Psoas muscle (tissue), 8 donors: ENCODE data around the gene PTGDR. TPM values are rescaled to one million over a fixed set of nuclear protein-coding genes. Genes with fewer than 3 reads are reported as not detected.

Source experiments
- ATAC-seq, 4 donors: fragments of 200-7000 bp; cut with Tn5 transposase; one replicate each; pipeline ENCODE4 v1.9.1; 2020; ENCODE audit warnings: moderate library complexity in 3 of 4, mild to moderate bottlenecking in 2 of 4
- DNase-seq, 2 donors: peaks; one replicate each; pipeline ENCODE4 v3.0.0-alpha.2; 2020
- H3K27ac ChIP-seq: fragments of 200-600 bp; one replicate; pipeline ENCODE4 v1.8.0; 2022
- H3K27me3 ChIP-seq, 3 donors: fragments of 200-600 bp in 1 of 3; one replicate each; pipeline versions ENCODE4 v1.6.1 to v1.8.0; 2013 to 2022; ENCODE audit warnings: low read length in 2 of 3, mild to moderate bottlenecking in 2 of 3, moderate library complexity in 1 of 3; ENCODE audit not compliant: insufficient read depth in 3 of 3
- H3K36me3 ChIP-seq, 2 donors: fragments of 200-600 bp in 1 of 2; one replicate each; pipeline versions ENCODE4 v1.6.1 to v1.8.0; 2013 to 2022; ENCODE audit warnings: low read depth in 1 of 2, mild to moderate bottlenecking in 1 of 2, moderate library complexity in 1 of 2; ENCODE audit not compliant: insufficient read depth in 1 of 2
- H3K4me1 ChIP-seq: fragments of 200-600 bp; one replicate; pipeline ENCODE4 v1.8.0; 2022
- H3K4me3 ChIP-seq: fragments of 200-600 bp; one replicate; pipeline ENCODE4 v1.8.0; 2022; ENCODE audit warnings: mild to moderate bottlenecking
- H3K9me3 ChIP-seq: fragments of 200-600 bp; one replicate; pipeline ENCODE4 v1.8.0; 2022
- WGBS, 3 donors: extraction: QIAGEN DNeasy Blood & Tissue Kit; methylation state at CpG; one replicate each; pipeline versions ENCODE4 v1.1.6 to v1.1.7; 2013; 5-methylcytosine and 5-hydroxymethylcytosine counted together
- intact Hi-C, 2 donors: fragments of 100-400 bp; cut with DNase I; formaldehyde crosslinking; loops; one replicate each; pipeline versions ENCODE4 v1.11.0 to v1.14.2; 2022
- polyA plus RNA-seq, 3 donors: library from polyadenylated mRNA; stranded (reverse); fragments of 200-250 nt; gene quantifications; one replicate each; pipeline ENCODE4 v1.2.3, GENCODE V29; 2013
- total RNA-seq, 4 donors: library from RNA; stranded (reverse); fragmentation: NEBNext Ultra II Directional in 2 of 4; extraction: Animal tissue kit (Norgen Biotek cat#: 25700) in 2 of 4; gene quantifications; one replicate each; pipeline versions ENCODE4 v1.2.1 to v1.2.4, GENCODE V29; 2021 to 2023
- TF ChIP-seq, protein P1 (sequence below): fragments of 200-600 bp; IDR thresholded peaks from one replicate; pipeline ENCODE4 v1.8.0; 2022; ENCODE audit warnings: antibody characterized with exemption
- donor health status: healthy with polysubstance abuse.
- donor health status: DM: no; HTN: no; CAD: no; lungs with moderate emphysema.
- donor health status: Bipolar disorder and iron deficiency.
- donor health status: healthy.
- donor health status: DM: yes; HTN: yes; CAD: no.
- donor health status: DM: no; HTN: no; CAD: no.
- donor health status: DM: no; HTN: no; CAD: no.
- donor health status: DM: yes; HTN: yes; CAD: no.

The PTGDR gene
- total and polyA plus RNA-seq, 7 donors: 0.09 to 0.39 (median 0.18) TPM; not detected in 2

DNA sequence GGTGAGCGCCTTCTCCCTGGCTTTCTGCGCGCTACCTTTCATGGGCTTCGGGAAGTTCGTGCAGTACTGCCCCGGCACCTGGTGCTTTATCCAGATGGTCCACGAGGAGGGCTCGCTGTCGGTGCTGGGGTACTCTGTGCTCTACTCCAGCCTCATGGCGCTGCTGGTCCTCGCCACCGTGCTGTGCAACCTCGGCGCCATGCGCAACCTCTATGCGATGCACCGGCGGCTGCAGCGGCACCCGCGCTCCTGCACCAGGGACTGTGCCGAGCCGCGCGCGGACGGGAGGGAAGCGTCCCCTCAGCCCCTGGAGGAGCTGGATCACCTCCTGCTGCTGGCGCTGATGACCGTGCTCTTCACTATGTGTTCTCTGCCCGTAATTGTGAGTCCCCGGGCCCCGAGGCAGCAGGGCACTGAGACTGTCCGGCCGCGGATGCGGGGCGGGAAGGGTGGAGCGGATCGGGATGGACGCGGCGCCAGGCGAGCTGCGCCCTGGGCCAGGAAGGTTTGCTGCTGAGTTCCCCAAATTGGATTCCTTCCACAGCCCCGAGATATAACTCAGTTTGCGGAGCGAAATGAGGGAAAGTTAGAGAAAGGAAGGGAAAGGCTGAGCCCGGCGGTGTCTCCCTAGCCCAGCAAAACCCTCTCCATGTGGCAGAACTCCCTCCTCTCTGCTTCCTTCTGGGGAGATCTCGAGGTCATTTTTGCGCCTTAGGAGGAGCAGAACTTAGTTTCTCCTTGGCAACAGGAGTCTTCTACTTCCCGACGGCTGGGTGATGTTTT lies 972 bp downstream of the PTGDR start:
- Histone ChIP-seq H3K27me3 (peaks cover 3 to 35% (median 5%) of the 10 kb centered on the region in 3 donors), H3K36me3 (no peaks in the 10 kb centered on the region), H3K4me1 (no peaks in the 10 kb centered on the region), H3K9me3 (no peaks in the 10 kb centered on the region), H3K4me3 (peak overlapping the region; percentile 49), H3K27ac (no peak overlapping the region)
- intact Hi-C loops: no loop called here
- 1% methylated on average over 52 to 54 of the region's 54 CpGs for WGBS, 3 donors
- peak in 1 of 2 donors; percentile 24 for DNase-seq
- no peak for ATAC-seq
- TF ChIP-seq, protein P1, sequence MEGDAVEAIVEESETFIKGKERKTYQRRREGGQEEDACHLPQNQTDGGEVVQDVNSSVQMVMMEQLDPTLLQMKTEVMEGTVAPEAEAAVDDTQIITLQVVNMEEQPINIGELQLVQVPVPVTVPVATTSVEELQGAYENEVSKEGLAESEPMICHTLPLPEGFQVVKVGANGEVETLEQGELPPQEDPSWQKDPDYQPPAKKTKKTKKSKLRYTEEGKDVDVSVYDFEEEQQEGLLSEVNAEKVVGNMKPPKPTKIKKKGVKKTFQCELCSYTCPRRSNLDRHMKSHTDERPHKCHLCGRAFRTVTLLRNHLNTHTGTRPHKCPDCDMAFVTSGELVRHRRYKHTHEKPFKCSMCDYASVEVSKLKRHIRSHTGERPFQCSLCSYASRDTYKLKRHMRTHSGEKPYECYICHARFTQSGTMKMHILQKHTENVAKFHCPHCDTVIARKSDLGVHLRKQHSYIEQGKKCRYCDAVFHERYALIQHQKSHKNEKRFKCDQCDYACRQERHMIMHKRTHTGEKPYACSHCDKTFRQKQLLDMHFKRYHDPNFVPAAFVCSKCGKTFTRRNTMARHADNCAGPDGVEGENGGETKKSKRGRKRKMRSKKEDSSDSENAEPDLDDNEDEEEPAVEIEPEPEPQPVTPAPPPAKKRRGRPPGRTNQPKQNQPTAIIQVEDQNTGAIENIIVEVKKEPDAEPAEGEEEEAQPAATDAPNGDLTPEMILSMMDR: no peak

DNA sequence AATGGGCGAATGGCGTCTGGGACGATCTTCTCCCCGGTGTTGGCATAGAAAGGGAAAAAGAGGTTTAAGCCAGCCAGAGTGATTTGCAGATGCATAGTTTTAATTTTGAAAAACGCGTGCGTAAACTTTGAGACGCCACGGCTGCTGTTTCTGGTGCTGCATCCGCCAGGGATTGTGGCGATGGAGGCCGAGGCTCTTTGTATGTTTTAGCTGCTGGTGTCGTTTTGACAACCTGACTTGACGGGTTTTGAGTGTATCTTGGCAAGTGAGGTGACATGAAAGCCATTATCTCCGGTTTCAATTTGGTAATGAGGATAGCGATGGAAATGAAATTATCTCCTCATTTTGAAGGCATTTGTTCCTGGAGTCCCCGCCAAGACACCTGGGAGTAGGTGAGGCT lies 1.6 kb downstream of the PTGDR start:
- no peaks in the 10 kb centered on the region for H3K9me3 ChIP-seq
- ATAC-seq (no peak), DNase-seq (no peak)
- whole genome bisulfite sequencing, 3 donors: 28 to 40% (median 37%) methylated on average over 17 of the region's 17 CpGs
- peak overlapping the region; percentile 49 for H3K4me3 ChIP-seq
- no peaks in the 10 kb centered on the region for H3K36me3 ChIP-seq
- no peaks in the 10 kb centered on the region for H3K4me1 ChIP-seq
- H3K27me3 ChIP-seq: peaks cover 3 to 35% (median 5%) of the 10 kb centered on the region in 3 donors
- H3K27ac ChIP-seq: no peak overlapping the region
- intact Hi-C loops: no loop called here
- TF ChIP-seq, protein P1: no peak

DNA sequence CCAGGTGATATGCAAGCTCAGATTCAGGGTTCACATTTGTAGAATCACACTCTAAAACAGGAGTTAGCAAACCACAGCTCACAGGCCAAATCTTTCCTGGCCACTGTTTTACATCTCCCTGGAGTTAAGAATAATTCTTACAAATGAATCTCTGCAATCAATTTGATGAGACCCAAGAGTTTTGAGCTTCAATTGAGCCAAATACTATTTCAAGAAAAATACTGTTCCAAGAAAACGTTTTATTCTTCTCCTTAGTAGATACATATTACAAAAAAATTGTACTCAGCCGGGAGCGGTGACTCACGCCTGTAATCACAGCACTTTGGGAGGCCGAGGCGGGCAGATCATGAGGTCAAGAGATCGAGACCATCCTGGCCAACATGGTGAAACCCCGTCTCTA lies 2.5 kb downstream of the PTGDR start:
- TF ChIP-seq, protein P1: no peak
- intact Hi-C loops: no loop called here
- no peaks in the 10 kb centered on the region for H3K4me1 ChIP-seq
- peak; percentile 22 to 59 for DNase-seq
- H3K27ac ChIP-seq: no peak overlapping the region
- H3K36me3 ChIP-seq: no peaks in the 10 kb centered on the region
- H3K9me3 ChIP-seq: no peaks in the 10 kb centered on the region
- WGBS, 3 donors: 70 to 78% (median 72%) methylated on average over 8 of the region's 8 CpGs
- no peak overlapping the region for H3K4me3 ChIP-seq
- H3K27me3 ChIP-seq: peaks cover 3 to 35% (median 5%) of the 10 kb centered on the region in 3 donors
- no peak for ATAC-seq

DNA sequence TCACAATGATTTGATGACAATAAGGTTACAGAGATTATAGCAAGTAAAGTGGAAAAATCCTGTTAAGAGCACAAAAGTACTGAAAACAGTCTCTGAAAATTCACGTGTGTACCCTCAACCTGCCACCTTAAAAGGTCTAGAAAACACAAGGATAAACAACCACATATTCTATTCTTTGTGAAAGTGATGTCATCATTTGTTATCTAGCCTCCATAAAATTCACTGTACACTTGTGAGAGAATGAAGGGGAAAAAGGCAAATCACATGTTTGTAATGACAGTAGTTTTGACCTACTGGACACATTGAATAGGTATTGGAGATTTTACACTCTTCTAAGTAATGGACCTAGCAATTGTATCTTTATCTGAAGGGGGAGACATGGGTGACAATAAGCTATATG lies 4.0 kb downstream of the PTGDR start:
- WGBS, 3 donors: 75 to 95% (median 81%) methylated on average over 1 of the region's 1 CpG
- DNase-seq: no peak

More for the DNA sequence above, 4.0 kb downstream of the PTGDR start:
- no peak overlapping the region for H3K4me3 ChIP-seq
- H3K27ac ChIP-seq: no peak overlapping the region
- no peaks in the 10 kb centered on the region for H3K4me1 ChIP-seq
- H3K27me3 ChIP-seq: peaks cover 3 to 35% (median 5%) of the 10 kb centered on the region in 3 donors
- H3K36me3 ChIP-seq: no peaks in the 10 kb centered on the region
- TF ChIP-seq, protein P1: no peak
- ATAC-seq: no peak
- intact Hi-C loops: no loop called here
- H3K9me3 ChIP-seq: no peaks in the 10 kb centered on the region
